ENCODE data around the gene ATP6AP2. TPM values are rescaled to one million over a fixed set of nuclear protein-coding genes. Genes with fewer than 3 reads are reported as not detected.
"Not testable (repeated sequence)": the region's sequence is repeated elsewhere in the genome, so short reads cannot be mapped to it uniquely, and the experiment has no call there.

Gene ATP6AP2
- total RNA-seq, 1 donor from 2014 or later: 130 TPM

DNA sequence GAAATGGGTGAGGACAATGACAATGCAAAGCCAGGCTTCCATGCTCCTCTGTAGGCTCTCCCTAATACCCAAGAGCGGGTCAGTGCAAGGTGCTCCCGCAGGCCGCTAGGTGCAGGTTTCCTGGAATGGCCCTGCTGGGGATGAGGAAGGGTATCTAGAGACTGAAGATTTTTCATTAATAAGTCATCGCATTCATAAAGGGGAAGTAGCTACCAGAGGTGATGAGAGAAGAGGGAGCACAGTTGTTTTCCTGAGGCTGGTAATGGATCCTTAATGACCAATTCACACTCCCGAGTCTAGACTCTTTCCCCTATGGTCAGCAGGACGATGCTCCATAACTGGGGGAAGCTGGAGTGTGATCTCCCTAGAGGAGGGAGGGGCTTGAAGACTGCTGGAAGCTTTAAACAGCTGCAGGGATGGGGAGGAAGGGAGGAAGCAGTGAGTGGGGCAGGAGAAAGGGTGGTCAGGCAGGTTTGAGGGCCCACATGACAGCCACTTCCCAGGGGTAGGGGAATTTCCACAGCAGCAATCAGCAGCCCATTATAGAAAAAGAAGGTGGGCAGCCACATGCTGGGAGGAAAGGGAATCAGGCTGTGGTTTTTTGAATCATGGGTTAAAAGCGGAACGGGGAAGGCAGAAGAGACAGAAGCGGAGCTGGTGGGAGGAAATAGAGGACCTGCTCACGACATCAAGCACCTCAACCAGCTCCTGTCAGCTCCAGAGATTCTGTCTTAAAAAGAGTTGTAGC lies 10.2 kb upstream of the ATP6AP2 start:
- intact Hi-C loops (cut with DNase I): no loop called here
- H3K27ac ChIP-seq: no peak overlapping the region
- DNase-seq: no peak
- TF ChIP-seq, protein P1, sequence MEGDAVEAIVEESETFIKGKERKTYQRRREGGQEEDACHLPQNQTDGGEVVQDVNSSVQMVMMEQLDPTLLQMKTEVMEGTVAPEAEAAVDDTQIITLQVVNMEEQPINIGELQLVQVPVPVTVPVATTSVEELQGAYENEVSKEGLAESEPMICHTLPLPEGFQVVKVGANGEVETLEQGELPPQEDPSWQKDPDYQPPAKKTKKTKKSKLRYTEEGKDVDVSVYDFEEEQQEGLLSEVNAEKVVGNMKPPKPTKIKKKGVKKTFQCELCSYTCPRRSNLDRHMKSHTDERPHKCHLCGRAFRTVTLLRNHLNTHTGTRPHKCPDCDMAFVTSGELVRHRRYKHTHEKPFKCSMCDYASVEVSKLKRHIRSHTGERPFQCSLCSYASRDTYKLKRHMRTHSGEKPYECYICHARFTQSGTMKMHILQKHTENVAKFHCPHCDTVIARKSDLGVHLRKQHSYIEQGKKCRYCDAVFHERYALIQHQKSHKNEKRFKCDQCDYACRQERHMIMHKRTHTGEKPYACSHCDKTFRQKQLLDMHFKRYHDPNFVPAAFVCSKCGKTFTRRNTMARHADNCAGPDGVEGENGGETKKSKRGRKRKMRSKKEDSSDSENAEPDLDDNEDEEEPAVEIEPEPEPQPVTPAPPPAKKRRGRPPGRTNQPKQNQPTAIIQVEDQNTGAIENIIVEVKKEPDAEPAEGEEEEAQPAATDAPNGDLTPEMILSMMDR (IDR thresholded peaks at IDR 0.05): no peak
- ATAC-seq: no peak
- H3K4me3 ChIP-seq: no peak overlapping the region
- no peaks in the 10 kb centered on the region for H3K9me3 ChIP-seq
- H3K36me3 ChIP-seq: no peaks in the 10 kb centered on the region
- no peaks in the 10 kb centered on the region for H3K27me3 ChIP-seq (ENCODE audit: low read depth)
- no peaks in the 10 kb centered on the region for H3K4me1 ChIP-seq

DNA sequence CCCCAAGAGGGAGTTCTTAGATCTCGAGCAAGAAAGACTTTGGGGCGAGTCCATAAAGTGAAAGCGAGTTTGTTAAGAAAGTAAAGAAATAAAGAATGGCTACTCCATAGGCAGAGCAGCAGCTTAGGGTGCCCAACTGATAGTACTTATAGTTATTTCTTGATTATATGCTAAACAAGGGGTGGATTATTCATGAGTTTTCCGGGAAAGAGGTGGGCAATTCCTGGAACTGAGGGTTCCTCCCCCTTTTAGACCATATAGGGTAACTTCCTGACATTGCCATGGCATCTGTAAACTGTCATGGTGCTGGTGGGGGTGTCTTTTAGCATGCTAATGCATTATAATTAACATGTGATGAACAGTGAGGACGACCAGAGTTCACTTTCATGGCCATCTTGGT lies 9.6 kb upstream of the ATP6AP2 start:
- DNase-seq; H3K9me3 ChIP-seq; H3K36me3 ChIP-seq; H3K4me1 ChIP-seq; ATAC-seq; H3K27ac ChIP-seq; intact Hi-C loops (cut with DNase I); H3K4me3 ChIP-seq; H3K27me3 ChIP-seq (ENCODE audit: low read depth): not testable (repeated sequence)

DNA sequence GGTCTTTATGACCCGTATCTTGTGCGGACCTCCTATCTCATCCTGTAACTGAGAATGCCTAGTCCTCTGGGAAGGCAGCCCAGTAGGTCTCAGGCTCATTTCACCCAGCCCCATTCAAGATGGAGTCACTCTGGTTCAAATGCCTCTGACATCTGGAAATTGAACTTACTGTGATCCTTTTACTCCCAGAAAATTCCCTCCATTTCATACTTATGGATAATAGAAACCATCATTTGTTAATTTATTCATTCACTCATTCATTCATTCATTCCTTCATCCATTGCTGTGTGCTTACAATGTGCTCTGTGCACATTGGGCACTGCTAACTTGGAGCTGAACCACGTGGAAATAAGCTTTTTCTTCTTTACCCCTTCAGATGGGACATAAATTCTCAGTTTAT lies 9.2 kb upstream of the ATP6AP2 start:
- H3K27ac ChIP-seq: no peak overlapping the region
- no peaks in the 10 kb centered on the region for H3K27me3 ChIP-seq (ENCODE audit: low read depth)
- no peaks in the 10 kb centered on the region for H3K9me3 ChIP-seq
- no peaks in the 10 kb centered on the region for H3K36me3 ChIP-seq
- intact Hi-C loops (cut with DNase I): no loop called here
- no peaks in the 10 kb centered on the region for H3K4me1 ChIP-seq
- no peak for DNase-seq
- TF ChIP-seq, protein P1 (IDR thresholded peaks at IDR 0.05): no peak
- H3K4me3 ChIP-seq: no peak overlapping the region
- ATAC-seq: no peak

DNA sequence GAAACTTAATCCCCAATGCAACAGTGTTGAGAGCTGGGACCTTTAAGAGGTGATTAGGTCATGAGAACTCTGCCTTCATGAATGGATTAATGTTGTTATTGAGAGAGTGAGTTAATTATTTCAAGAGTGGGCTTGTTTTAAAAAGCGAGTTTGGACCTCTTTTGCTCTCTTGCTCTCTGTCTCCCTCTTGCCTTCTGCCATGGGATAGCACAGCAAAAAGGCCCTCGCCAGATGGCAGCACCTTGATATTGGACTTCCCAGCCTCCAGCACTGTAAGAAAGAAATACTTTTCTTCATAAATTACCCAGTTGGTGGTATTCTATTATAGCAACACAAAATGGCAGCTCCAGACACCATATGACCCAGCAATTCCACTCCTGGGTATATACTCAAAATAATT lies 7.0 kb upstream of the ATP6AP2 start:
- Histone ChIP-seq H3K27ac (no peak overlapping the region), H3K4me1 (no peaks in the 10 kb centered on the region), H3K4me3 (no peak overlapping the region), H3K9me3 (no peaks in the 10 kb centered on the region), H3K36me3 (no peaks in the 10 kb centered on the region), H3K27me3 (ENCODE audit: low read depth) (no peaks in the 10 kb centered on the region)
- intact Hi-C loops (cut with DNase I): no loop called here
- ATAC-seq: no peak
- TF ChIP-seq, protein P1 (IDR thresholded peaks at IDR 0.05): peak; percentile 42
- DNase-seq: no peak

DNA sequence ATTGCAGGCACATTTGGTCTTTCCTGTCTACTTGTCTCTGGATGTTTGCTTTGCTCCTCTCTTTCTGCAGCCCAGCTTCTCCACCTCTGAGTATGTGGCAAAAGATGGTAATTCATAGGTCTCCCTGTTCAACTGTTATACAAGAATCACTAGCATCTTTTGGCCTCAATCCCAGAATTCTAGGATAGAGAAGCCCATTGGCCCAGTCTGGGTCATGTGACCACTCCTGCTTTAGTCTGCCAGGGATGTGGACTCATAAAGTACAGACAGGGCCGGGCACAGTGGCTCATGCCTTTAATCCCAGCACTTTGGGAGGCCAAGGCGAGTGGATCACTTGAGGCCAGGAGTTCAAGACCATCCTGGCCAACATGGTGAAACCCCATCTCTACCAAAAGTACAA lies 5.4 kb upstream of the ATP6AP2 start:
- H3K27ac ChIP-seq; DNase-seq; H3K27me3 ChIP-seq (ENCODE audit: low read depth); H3K4me1 ChIP-seq; ATAC-seq; H3K36me3 ChIP-seq; H3K4me3 ChIP-seq; H3K9me3 ChIP-seq; intact Hi-C loops (cut with DNase I): not testable (repeated sequence)

DNA sequence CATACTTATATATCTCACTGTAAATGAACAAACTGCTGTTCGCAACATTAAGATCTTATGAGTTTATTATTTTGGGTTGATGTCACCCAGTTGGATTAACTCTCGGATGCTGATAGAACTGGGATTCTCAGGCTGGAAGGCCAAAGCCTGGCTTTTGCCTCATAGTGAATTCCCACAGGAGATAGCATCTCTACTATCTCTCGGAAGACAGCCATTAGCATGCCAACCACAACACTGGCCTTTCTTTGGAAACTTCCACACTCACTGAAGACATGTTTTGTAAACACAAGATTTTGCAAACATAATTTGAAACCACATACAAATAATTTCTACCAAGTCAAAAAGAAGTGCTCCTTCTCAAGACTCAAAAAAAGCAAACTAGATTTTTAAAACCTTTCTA lies 4.5 kb upstream of the ATP6AP2 start:
- Histone ChIP-seq H3K9me3 (no peaks in the 10 kb centered on the region), H3K27ac (no peak overlapping the region), H3K27me3 (ENCODE audit: low read depth) (no peaks in the 10 kb centered on the region), H3K36me3 (no peaks in the 10 kb centered on the region), H3K4me1 (no peaks in the 10 kb centered on the region), H3K4me3 (no peak overlapping the region)
- intact Hi-C loops (cut with DNase I): no loop called here
- TF ChIP-seq, protein P1 (IDR thresholded peaks at IDR 0.05): no peak
- no peak for ATAC-seq
- no peak for DNase-seq
